HG02938 (cell line): ENCODE measurements around the gene ANKS6.
"Not testable (repeated sequence)": the region's sequence is repeated elsewhere in the genome, so short reads cannot be mapped to it uniquely, and the experiment has no call there.

Experiments used
- ATAC-seq: cut with Tn5 transposase; IDR thresholded peaks from one replicate; pipeline ENCODE4 v1.9.1; 2021; ENCODE audit warnings: mild to moderate bottlenecking, moderate library complexity; ENCODE audit not compliant: unreplicated experiment

The ANKS6 gene

DNA sequence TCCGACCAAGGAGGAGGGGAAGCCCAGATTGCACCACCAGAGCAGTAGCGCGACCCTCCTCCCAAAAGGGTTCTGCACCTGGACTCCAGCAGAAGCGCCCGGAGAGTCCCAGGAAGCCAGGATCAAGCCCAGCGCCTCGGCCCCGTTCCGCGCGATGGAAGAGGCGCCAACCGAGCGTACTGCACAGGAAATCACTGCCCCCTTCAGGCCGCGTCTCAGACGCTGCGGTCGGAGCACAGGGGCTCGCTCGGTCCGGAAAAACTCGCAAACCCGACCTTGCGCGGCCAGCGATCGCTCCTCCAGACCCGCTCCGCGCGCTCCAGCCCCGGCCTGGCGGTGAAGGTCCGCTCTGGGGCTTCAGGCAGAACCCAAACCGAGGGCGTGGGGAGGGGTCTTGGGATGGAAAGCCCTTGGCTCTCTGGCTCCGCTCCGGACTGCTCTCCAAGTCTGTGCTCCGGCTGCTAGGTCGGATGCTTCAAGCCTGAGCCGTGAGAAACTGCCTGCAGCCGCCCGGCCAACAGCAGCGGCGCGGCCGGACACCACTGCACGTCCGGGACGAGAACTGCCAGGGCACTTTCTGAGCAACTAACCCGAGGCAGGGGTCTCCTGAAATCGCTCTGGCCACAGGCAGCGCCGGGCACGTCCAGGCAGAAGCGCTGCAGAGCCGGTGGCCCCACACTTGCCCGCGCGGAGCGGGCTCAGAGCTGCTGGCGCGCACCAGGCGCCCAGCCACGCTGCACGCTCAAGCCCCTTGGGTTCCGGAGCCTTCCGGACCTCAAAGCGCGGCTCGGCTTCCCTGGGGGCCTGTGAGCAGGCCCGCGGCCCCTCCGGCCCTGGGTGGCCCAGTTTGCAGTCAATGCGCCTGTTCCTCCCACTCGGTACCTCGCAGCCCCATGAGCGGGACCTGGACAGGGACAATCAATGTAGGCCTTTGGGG, 88.9 kb downstream of the ANKS6 start:
- no peak for ATAC-seq

GRCh38 chr9:98706651-98707165, 89.6 kb downstream of the ANKS6 start:
- ATAC-seq, result no peak

DNA sequence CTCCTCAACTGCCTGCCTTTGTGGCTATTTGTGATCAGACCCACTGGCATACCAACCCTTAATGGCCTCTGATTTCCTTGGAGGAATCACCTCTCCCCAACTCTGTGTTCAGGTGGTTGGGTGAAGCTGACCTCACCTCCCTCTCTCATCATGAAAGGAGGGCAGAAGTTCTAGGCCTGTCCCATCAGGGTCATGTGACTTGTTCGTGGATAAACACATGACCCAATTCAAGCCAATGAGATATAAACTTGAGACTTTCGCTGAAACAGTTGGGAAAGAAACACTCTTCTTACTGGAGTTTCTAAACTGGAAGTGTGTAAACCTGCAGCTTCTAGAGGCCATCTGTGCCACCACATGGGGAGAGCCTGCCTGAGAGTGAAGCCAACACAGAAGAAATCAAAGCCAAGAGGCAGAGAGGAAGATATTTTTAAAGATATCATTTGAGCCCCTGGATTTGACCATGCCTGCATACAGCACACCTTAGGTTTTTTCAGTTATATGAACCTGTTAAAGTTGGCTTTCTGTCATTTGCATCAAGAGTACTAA, 93.4 kb downstream of the ANKS6 start:
- no peak for ATAC-seq

DNA sequence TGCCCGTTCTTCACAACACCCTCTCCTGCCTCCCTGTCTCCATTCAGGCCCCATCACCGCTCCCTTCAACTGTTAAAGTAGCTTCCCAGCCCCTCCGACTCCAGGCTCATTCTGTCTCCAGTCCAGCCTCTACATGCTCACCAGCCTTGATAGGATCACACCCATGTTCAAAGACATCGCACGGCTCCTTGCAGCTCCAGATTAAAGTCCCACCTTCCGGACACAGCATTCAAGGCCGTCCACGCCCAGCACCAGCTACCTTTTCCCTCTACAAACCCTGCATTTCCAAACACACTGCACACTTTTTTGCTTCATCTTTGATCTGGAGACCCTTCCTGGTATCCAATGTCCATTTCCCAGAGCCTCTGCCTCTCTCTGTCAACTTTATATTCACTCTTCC, 94.0 kb downstream of the ANKS6 start:
- no peak for ATAC-seq

GRCh38 chr9:98701576-98701975, 94.8 kb downstream of the ANKS6 start:
- no peak for ATAC-seq

DNA sequence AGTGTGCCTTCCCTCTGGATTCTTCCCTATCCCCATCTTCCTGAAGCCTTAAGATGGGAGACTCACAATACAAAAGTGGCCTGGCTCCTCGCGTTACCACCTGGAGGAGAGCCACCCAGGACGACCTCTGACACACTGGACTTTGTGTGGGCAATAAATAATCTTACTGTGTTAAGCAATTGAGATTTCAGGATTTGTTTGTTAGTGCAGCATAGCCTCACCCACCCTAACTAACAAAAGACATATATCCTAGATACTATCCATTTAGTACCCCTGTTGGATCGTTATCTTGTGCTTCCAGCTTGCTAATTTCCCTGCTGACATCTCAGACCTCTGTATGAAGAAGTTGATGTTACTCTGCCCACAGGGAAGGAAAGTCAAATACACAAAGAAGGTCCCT, 95.6 kb downstream of the ANKS6 start:
- no peak for ATAC-seq

- ATAC-seq, result no peak
Measured at GRCh38 chr9:98698856-98699255, 97.5 kb downstream of the ANKS6 start.

GRCh38 chr9:98694943-98695342, 101.4 kb downstream of the ANKS6 start:
- no peak for ATAC-seq

- no peak for ATAC-seq
Measured at GRCh38 chr9:98692392-98692791, 104.0 kb downstream of the ANKS6 start.

DNA sequence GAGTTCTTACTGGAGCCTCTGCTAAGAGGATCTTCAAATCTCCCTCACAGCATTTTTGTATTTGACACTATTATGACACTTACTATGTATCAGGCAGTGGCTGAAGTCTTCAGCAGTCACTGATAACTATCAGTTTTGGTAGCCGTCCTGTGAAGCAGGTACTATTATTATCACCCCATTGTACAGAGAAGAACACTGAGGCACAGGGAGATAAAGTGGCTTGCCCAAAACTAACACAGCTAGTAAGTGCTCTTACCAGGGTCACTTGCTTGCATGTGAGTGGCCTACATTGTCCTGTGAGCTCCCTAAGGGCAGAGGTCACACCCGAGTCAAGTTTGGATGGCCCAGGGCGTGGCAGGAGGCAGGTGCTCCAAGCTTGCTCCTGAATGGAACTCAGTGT, 104.5 kb downstream of the ANKS6 start:
- no peak for ATAC-seq

- no peak for ATAC-seq
Measured at GRCh38 chr9:98690686-98691085, 105.7 kb downstream of the ANKS6 start.

DNA sequence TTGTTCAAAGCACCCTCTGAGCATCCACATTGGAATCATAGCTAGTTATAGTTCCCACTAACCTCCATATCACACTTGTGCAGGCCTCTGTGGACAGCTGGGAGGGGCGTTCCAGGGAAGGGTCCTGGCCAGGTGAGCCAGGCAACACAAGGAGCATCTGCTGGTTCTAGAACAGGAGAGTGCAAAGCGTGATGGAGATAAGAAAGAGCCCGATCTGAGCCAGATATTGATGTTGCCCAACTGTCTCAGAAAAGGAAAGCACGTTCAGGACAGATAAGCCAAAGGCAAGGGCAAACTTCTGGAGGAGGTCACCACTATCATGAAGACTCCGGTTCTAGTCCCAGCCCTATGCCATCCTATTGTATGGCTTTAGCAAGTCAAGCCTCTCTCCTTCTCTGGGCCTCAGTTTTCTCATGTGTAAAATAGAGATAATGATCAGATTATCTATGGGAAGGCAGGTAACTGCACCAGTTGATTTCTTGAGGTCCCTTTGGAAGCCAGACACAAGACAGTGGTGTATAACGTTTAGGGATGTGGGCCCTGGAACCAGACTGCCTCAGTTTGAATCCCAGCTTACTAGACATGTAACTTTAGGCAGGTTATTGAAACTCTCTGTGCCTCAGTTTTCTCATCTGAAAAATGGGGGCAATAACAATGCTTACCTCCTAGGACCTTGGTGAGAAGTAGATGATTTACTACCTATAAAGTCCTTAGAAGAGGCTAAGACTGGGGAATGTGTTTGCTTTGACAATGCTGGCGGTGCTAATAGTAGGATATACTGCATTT, 107.5 kb downstream of the ANKS6 start:
- ATAC-seq, result no peak

DNA sequence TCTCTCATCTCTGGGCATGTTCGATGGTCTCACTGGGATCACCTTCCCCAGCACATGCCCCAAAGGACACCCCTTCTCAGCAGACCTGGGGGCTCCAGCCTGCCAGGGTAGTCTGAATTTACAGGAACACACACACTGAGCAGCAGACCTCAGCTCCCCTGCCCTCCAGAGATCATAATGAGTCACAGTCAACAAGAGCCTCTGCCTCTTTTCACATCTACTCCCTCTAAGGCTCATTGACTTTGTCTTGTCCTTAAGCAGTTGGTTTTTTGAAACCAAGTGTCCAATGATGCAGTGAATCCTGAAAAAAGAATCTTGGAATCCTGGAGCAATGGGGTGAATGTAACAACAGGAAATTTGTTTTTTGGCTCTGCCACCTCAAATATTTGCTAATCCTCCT, 108.4 kb downstream of the ANKS6 start:
- no peak for ATAC-seq

GRCh38 chr9:98686961-98687855, 109.1 kb downstream of the ANKS6 start:
- no peak for ATAC-seq

GRCh38 chr9:98684816-98685215, 111.5 kb downstream of the ANKS6 start:
- not testable (repeated sequence) for ATAC-seq
